RWPE1 (cell line): Measurements from ENCODE around the gene LYSMD2.

ENCODE experiments used
- CTCF ChIA-PET: fragments of 350-600 bp; sonication (Branson Sonifier 250); formaldehyde crosslinking; extraction: SDS; loops from one replicate; lab custom pipeline; 2021; lab: Yijun Ruan, JAX
- POLR2A ChIA-PET: fragments of 400-600 bp; formaldehyde crosslinking; extraction: SDS; loops from one replicate; lab custom pipeline; 2020; ENCODE audit warnings: antibody characterized with exemption; ENCODE audit not compliant: low non-redundant PET; lab: Yijun Ruan, JAX
- DNase-seq: peaks from one replicate; pipeline ENCODE4 v3.0.0; 2012; ENCODE audit warnings: low spot score
- H3K27ac ChIP-seq: fragments of 450-650 bp; 2 replicates; pipeline ENCODE4 v1.5.1; 2017
- CTCF ChIP-seq: fragments of 450-650 bp; conservative IDR thresholded peaks from 2 replicates; pipeline ENCODE4 v1.5.1; 2017; ENCODE audit warnings: low read depth, mild to moderate bottlenecking

Gene LYSMD2

GRCh38 chr15:51735228-51736010, 2.0 kb downstream of the LYSMD2 start:
- no peak for DNase-seq
- ChIA-PET POLR2A (no interaction called here), CTCF (no interaction called here)
- H3K27ac ChIP-seq, result no peak overlapping the region
- no peak for TF ChIP-seq CTCF

DNA sequence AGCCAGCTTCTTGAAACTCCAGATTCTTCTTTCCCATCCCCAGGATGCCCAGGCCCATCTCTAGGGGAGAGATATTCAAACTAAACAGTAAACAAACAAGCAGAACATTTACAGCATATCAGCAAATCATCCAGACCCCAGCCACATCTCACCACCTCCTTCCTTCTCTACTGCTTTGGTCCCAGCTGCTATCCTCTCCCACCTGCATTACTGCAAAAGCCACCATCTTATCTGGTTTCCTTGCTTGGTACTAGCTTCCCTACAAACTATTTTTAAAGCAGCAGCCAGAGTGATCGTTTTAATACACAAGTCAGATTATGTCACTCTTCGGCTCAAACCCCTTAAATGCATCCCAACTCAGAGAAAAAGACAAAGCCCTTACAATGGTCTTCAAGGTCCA, 4.8 kb downstream of the LYSMD2 start:
- H3K27ac ChIP-seq, result no peak overlapping the region
- no peak for DNase-seq
- ChIA-PET POLR2A (no interaction called here), CTCF (interaction anchor here (1.1 kb wide), 1 partner anchor 25 kb away, joined by 3 read pairs; no protein-coding TSS in a partner anchor)
- no peak for TF ChIP-seq CTCF

DNA sequence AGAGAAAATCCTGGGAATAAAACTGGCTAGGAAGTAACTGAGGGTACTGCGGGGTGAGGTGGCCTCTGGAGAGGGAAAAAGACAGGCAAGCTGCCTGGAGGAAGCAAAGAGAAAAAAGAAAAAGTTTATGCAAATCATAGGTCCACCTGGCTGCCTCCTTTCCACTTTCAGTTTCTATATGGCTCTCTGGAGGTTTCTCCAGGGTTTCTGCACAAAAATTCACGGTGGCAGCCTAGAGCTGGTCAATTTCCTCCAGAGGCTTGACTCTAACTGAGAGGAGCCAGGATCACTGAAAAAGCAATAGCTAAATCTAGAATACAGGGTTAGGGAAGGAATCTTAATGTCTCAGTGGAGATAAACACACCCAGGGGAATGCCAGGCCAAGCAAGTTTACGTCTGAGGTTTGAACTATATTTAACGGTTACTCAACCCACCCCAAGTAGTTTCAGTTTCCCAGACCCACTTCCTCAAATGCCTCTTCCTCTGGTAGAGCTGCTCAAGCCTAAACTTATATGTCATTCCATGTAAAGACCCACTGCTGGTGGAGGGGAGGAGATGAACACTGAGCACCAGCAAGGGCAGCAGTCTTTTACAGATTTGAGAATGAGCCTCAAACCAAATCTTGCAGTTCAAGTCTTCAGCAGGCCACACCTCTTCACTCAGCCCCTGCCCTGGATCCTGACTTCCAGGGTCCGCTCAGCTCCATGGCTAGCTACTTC, 5.7 kb downstream of the LYSMD2 start:
- DNase-seq, result peak; percentile 25
- no peak overlapping the region for H3K27ac ChIP-seq
- TF ChIP-seq CTCF, result no peak
- ChIA-PET POLR2A (no interaction called here), CTCF (interaction anchor here (1.0 to 1.1 kb wide), 2 partner anchors 26 to 63 kb away, joined by 3 to 7 read pairs; no protein-coding TSS in a partner anchor)

DNA sequence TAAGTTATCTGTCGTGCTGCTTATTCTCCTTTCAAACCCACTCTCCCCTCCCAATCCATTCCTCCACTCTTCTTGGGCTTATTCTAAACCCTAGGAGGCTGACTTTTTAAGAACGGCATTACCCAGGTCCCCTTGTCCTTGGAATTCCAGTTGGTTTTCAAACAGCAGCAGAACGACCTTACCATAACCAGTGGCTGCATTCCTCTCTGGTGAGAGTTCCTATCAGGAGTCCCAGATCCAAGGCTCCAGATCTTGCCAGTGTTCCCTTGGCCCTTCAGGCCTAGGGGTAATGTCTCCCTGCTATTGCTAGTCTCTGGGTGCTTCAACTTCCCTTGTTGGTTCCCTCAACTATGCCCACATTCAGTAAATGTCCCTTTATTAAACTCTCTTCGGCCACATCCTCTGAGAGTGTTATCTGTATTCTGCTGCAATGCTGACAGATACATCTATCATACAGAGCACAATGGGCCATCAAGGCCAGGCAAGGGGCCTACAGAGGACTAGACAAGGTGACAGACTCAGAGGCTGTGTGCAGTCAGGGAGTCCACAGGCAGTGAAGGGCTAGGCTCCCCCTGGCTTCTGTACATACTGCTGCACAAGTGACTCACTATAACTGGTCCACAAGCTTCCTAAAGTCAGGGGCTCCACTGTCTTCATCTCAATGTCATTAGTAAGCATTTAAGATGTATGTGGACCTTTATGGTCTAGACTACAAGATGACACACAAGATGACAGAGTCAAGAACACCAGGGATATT, 10.1 kb downstream of the LYSMD2 start:
- no peak for DNase-seq
- ChIA-PET POLR2A (no interaction called here), CTCF (interaction anchor here (0.6 to 1.4 kb wide), 2 partner anchors 50 to 139 kb away, joined by 6 to 9 read pairs; no protein-coding TSS in a partner anchor)
- no peak for TF ChIP-seq CTCF
- no peak overlapping the region for H3K27ac ChIP-seq

- H3K27ac ChIP-seq, result no peak overlapping the region
- DNase-seq, result peak; percentile 96
Measured at GRCh38 chr15:51726302-51727073, 11.0 kb downstream of the LYSMD2 start.

More at GRCh38 chr15:51726302-51727073, 11.0 kb downstream of the LYSMD2 start:
- ChIA-PET CTCF (interaction anchor here (0.6 to 1.4 kb wide), 4 partner anchors 29 to 352 kb away, joined by 3 to 9 read pairs (median 4); no protein-coding TSS in a partner anchor), POLR2A (no interaction called here)
- TF ChIP-seq CTCF, result no peak
